K562 (cell line): ENCODE results near the gene CELA3A. TPM values are rescaled to one million over a fixed set of nuclear protein-coding genes. Genes with fewer than 3 reads are reported as not detected.

Experiments used
- BRD4 ChIP-seq: fragments of 200-600 bp; sonication (generic); IDR thresholded peaks from 2 replicates; pipeline ENCODE4 v1.6.1; 2017; ENCODE audit warnings: inconsistent platforms
- CEBPG ChIP-seq, 3 experiments: fragments of 200-800 bp in 1 of 3; sonication (Bioruptor generic) in 1 of 3; sonication (generic) in 1 of 3; formaldehyde crosslinking in 1 of 3; IDR thresholded peaks in 2 of 3; conservative IDR thresholded peaks in 1 of 3; 2 replicates each; pipeline versions ENCODE4 v1.6.1 to v1.8.0; 2016 to 2022; ENCODE audit warnings: missing compliant biosample characterization in 2 of 3, missing genetic modification characterization in 2 of 3, mild to moderate bottlenecking in 1 of 3, missing genetic modification reagents in 1 of 3
- CREB1 ChIP-seq, 2 experiments: sonication (generic) in 1 of 2; formaldehyde crosslinking in 1 of 2; IDR thresholded peaks; 2 replicates each; pipeline versions ENCODE4 v1.6.1 to v1.8.0; 2012 to 2022; ENCODE audit warnings: inconsistent platforms in 1 of 2, mild to moderate bottlenecking in 1 of 2, missing genetic modification reagents in 1 of 2, moderate library complexity in 1 of 2
- KDM1A ChIP-seq, 2 experiments: fragments of 450-650 bp; IDR thresholded peaks; 2 replicates each; pipeline ENCODE4 v1.6.1; 2016; ENCODE audit warnings: mild to moderate bottlenecking in 2 of 2
- NFXL1 ChIP-seq: fragments of 450-650 bp; formaldehyde crosslinking; IDR thresholded peaks from 2 replicates; pipeline ENCODE4 v1.4.0; 2021; ENCODE audit warnings: mild to moderate bottlenecking
- NUFIP1 ChIP-seq: fragments of 450-650 bp; IDR thresholded peaks from 2 replicates; pipeline ENCODE4 v1.6.1; 2018; ENCODE audit not compliant: partially characterized antibody
- RBM17 ChIP-seq: fragments of 200-400 bp; formaldehyde crosslinking; IDR thresholded peaks from 2 replicates; pipeline ENCODE4 v1.6.1; 2017; ENCODE audit warnings: low read depth, mild to moderate bottlenecking, low read length, borderline replicate concordance
- RBM34 ChIP-seq: fragments of 200-400 bp; formaldehyde crosslinking; IDR thresholded peaks from 2 replicates; pipeline ENCODE4 v1.6.1; 2018; ENCODE audit warnings: low read length, borderline replicate concordance; ENCODE audit not compliant: insufficient read depth
- SAFB2 ChIP-seq: fragments of 200-400 bp; formaldehyde crosslinking; IDR thresholded peaks from 2 replicates; pipeline ENCODE4 v1.6.1; 2018; ENCODE audit warnings: borderline replicate concordance, low read length, low read depth, moderate library complexity; ENCODE audit not compliant: severe bottlenecking
- SAP30 ChIP-seq: fragments of 200-600 bp; sonication (generic); IDR thresholded peaks from 2 replicates; pipeline ENCODE4 v1.6.1; 2012; ENCODE audit warnings: borderline replicate concordance, low read depth, mild to moderate bottlenecking, moderate library complexity, low read length, control low read depth, inconsistent platforms; ENCODE audit not compliant: insufficient read depth, poor library complexity, severe bottlenecking
- SP1 ChIP-seq: sonication (generic); formaldehyde crosslinking; IDR thresholded peaks from 2 replicates; pipeline ENCODE4 v1.8.1; 2022; ENCODE audit warnings: mild to moderate bottlenecking, missing genetic modification reagents
- TBL1XR1 ChIP-seq, 2 experiments: IDR thresholded peaks; 2 replicates each; pipeline ENCODE4 v1.6.1; 2012; ENCODE audit warnings: improper control_type of control experiment in 2 of 2, low read length in 2 of 2, mild to moderate bottlenecking in 1 of 2
- ZNF165 ChIP-seq: fragments of 250-450 bp; sonication (Bioruptor Pico); IDR thresholded peaks from 2 replicates; pipeline ENCODE4 v1.4.0; 2020; ENCODE audit warnings: borderline replicate concordance
- ZNF316 ChIP-seq: fragments of 450-650 bp; IDR thresholded peaks from 2 replicates; pipeline ENCODE4 v1.6.1; 2016
- polyA plus RNA-seq, 8 experiments: library from polyadenylated mRNA; depleted of rRNA in 4 of 8; stranded (reverse) in 5 of 8; unstranded in 3 of 8; fragments of >200 nt; fragmentation: Nextera tagmentation in 2 of 8; fragmentation: Illumina TruSeq in 1 of 8; extraction: Ambion mirVana in 2 of 8; extraction: Trizol in 1 of 8; gene quantifications; 2 replicates each; pipeline versions ENCODE4 v1.2.1 to v1.2.3, GENCODE V29; 2011 to 2014; ENCODE audit warnings: inconsistent platforms in 1 of 8, missing spikeins in 1 of 8
- total RNA-seq, 7 experiments: library from RNA; depleted of rRNA in 6 of 7; stranded (reverse); fragments of >200 nt in 6 of 7; fragmentation: Illumina TruSeq in 2 of 7; extraction: Trizol in 2 of 7; gene quantifications; 2 replicates each; pipeline versions ENCODE4 v1.2.1 to v1.2.3, GENCODE V29; 2011 to 2021; ENCODE audit warnings: low replicate concordance in 1 of 7
- TF ChIP-seq, protein P1 (sequence below), 2 experiments: fragments of 450-650 bp; formaldehyde crosslinking in 1 of 2; IDR thresholded peaks; 2 replicates each; pipeline versions ENCODE4 v1.4.0 to v1.6.1; 2014 to 2020; ENCODE audit warnings: mild to moderate bottlenecking in 2 of 2, borderline replicate concordance in 1 of 2, low read depth in 1 of 2
- TF ChIP-seq, protein P2 (sequence below): fragments of 450-650 bp; IDR thresholded peaks from 2 replicates; pipeline ENCODE4 v1.6.1; 2016; ENCODE audit warnings: antibody characterized with exemption

Gene CELA3A
- total and polyA plus RNA-seq, 9 of the 15 experiments (the other 6 are each of a cell fraction or from before 2014, with no cell fraction given): 5.4 TPM; not detected in 8

- TF ChIP-seq, protein P1, sequence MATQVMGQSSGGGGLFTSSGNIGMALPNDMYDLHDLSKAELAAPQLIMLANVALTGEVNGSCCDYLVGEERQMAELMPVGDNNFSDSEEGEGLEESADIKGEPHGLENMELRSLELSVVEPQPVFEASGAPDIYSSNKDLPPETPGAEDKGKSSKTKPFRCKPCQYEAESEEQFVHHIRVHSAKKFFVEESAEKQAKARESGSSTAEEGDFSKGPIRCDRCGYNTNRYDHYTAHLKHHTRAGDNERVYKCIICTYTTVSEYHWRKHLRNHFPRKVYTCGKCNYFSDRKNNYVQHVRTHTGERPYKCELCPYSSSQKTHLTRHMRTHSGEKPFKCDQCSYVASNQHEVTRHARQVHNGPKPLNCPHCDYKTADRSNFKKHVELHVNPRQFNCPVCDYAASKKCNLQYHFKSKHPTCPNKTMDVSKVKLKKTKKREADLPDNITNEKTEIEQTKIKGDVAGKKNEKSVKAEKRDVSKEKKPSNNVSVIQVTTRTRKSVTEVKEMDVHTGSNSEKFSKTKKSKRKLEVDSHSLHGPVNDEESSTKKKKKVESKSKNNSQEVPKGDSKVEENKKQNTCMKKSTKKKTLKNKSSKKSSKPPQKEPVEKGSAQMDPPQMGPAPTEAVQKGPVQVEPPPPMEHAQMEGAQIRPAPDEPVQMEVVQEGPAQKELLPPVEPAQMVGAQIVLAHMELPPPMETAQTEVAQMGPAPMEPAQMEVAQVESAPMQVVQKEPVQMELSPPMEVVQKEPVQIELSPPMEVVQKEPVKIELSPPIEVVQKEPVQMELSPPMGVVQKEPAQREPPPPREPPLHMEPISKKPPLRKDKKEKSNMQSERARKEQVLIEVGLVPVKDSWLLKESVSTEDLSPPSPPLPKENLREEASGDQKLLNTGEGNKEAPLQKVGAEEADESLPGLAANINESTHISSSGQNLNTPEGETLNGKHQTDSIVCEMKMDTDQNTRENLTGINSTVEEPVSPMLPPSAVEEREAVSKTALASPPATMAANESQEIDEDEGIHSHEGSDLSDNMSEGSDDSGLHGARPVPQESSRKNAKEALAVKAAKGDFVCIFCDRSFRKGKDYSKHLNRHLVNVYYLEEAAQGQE (IDR thresholded peaks at IDR 0.05; ENCODE audit: borderline replicate concordance): peak; percentile 49
- TF ChIP-seq, protein P1 (CRISPR knock-in tag; IDR thresholded peaks at IDR 0.05; ENCODE audit: low read depth): no peak
- 0 out of 2 replicates have a peak, but pooled peaks have one; percentile 34 for TF ChIP-seq SP1 (CRISPR knock-in tag)
- no peak for TF ChIP-seq BRD4
- TF ChIP-seq CREB1 (IDR thresholded peaks at IDR 0.05): no peak; the same call in 1 of the 2 replicates
- TF ChIP-seq CREB1 (CRISPR knock-in tag; IDR thresholded peaks at IDR 0.05): peak; percentile 36; the same call in 1 of the 2 replicates
- no peak for TF ChIP-seq RBM17
- no peak for TF ChIP-seq RBM34
- TF ChIP-seq NUFIP1: no peak
- no peak for TF ChIP-seq SAFB2
- no peak for TF ChIP-seq ZNF165 (CRISPR knock-in tag)
- TF ChIP-seq, protein P2, sequence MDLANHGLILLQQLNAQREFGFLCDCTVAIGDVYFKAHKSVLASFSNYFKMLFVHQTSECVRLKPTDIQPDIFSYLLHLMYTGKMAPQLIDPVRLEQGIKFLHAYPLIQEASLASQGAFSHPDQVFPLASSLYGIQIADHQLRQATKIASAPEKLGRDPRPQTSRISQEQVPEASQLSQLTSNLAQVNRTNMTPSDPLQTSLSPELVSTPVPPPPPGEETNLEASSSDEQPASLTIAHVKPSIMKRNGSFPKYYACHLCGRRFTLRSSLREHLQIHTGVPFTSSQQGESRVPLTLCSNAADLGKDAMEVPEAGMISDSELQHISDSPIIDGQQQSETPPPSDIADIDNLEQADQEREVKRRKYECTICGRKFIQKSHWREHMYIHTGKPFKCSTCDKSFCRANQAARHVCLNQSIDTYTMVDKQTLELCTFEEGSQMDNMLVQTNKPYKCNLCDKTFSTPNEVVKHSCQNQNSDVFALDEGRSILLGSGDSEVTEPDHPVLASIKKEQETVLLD: peak; percentile 11; the same call in 1 of the 2 replicates
- TF ChIP-seq KDM1A (IDR thresholded peaks at IDR 0.05): peak; percentile 62 to 63; a peak in 3 of 4 replicates
- TF ChIP-seq CEBPG (CRISPR knock-in tag; IDR thresholded peaks at IDR 0.05): peak; percentile 82
- peak; percentile 79 to 89 for TF ChIP-seq CEBPG (tag; conservative IDR thresholded peaks at IDR 0.05 in 1 of 2, IDR thresholded peaks at IDR 0.05 in 1 of 2)
- TF ChIP-seq NFXL1 (CRISPR knock-in tag): 0 out of 2 replicates have a peak, but pooled peaks have one; percentile 37
- peak; percentile 32 for TF ChIP-seq SAP30
- TF ChIP-seq TBL1XR1 (IDR thresholded peaks at IDR 0.05; ENCODE audit: low read length in 2 of 2): no peak
- TF ChIP-seq ZNF316: no peak
These were observed 23.3 kb downstream of the CELA3A start (continued) for GRCh38 chr1:22024485-22025367.
